Fibroblast of lung (primary cell): Measurements from ENCODE around the gene ST8SIA6. TPM values are rescaled to one million over a fixed set of nuclear protein-coding genes. Genes with fewer than 3 reads are reported as not detected.
A peak's percentile ranks its signal among the peaks of the same experiment; 100 is the strongest.

ENCODE experiments used
- DNase-seq, 2 donors: peaks; one replicate each; pipeline versions ENCODE4 v3.0.0 to v3.0.0-alpha.2; 2010; ENCODE audit warnings: low read depth in 2 of 2
- H2AFZ ChIP-seq: 2 replicates; pipeline ENCODE4 v1.5.1; 2012; ENCODE audit warnings: low read length, control low read depth, inconsistent platforms
- H3K27ac ChIP-seq: 2 replicates; pipeline ENCODE4 v1.5.1; 2011; ENCODE audit warnings: low read length, control low read depth; ENCODE audit not compliant: insufficient read depth
- H3K27me3 ChIP-seq: 2 replicates; pipeline ENCODE4 v1.5.1; 2011; ENCODE audit warnings: mild to moderate bottlenecking, low read length; ENCODE audit not compliant: control insufficient read depth, insufficient read depth
- H3K36me3 ChIP-seq: 2 replicates; pipeline ENCODE4 v1.5.1; 2011; ENCODE audit warnings: low read length; ENCODE audit not compliant: control insufficient read depth, insufficient read depth
- H3K4me1 ChIP-seq: 2 replicates; pipeline ENCODE4 v1.5.1; 2011; ENCODE audit warnings: low read length; ENCODE audit not compliant: control insufficient read depth, insufficient read depth; ENCODE audit errors: extremely low read depth
- H3K4me2 ChIP-seq: 2 replicates; pipeline ENCODE4 v1.5.1; 2011; ENCODE audit warnings: low read length, control low read depth; ENCODE audit not compliant: insufficient read depth; ENCODE audit errors: extremely low read depth
- H3K4me3 ChIP-seq, 4 experiments: fragments of 200-600 bp in 1 of 4; sonication (generic) in 1 of 4; replicated peaks in 1 of 4; 2 replicates each; pipeline ENCODE4 v1.5.1; 2011 to 2016; ENCODE audit warnings: low read length in 4 of 4, low read depth in 3 of 4, mild to moderate bottlenecking in 3 of 4, control low read depth in 2 of 4, inconsistent platforms in 1 of 4, mixed read lengths in 1 of 4; ENCODE audit not compliant: insufficient read depth in 1 of 4; ENCODE audit errors: control extremely low read depth in 1 of 4
- H3K79me2 ChIP-seq: 2 replicates; pipeline ENCODE4 v1.5.1; 2012; ENCODE audit warnings: mild to moderate bottlenecking, low read length, inconsistent platforms; ENCODE audit not compliant: control insufficient read depth, insufficient read depth
- H3K9ac ChIP-seq: 2 replicates; pipeline ENCODE4 v1.5.1; 2011; ENCODE audit warnings: mild to moderate bottlenecking, low read length, control low read depth; ENCODE audit not compliant: insufficient read depth
- H3K9me3 ChIP-seq: 2 replicates; pipeline ENCODE4 v1.5.1; 2012; ENCODE audit warnings: low read depth, low read length; ENCODE audit not compliant: control insufficient read depth, insufficient read depth
- H4K20me1 ChIP-seq: 2 replicates; pipeline ENCODE4 v1.5.1; 2011; ENCODE audit warnings: low read length; ENCODE audit not compliant: control insufficient read depth, insufficient read depth; ENCODE audit errors: extremely low read depth
- CTCF ChIP-seq, 2 donors: IDR thresholded peaks in 1 of 2; conservative IDR thresholded peaks in 1 of 2; 1 replicate in 1 of 2; 2 replicates in 1 of 2; pipeline ENCODE4 v1.5.1; 2011 to 2012; ENCODE audit warnings: low read length in 2 of 2, control low read depth in 1 of 2, inconsistent platforms in 1 of 2, low read depth in 1 of 2, mild to moderate bottlenecking in 1 of 2
- EZH2 ChIP-seq: IDR thresholded peaks from 2 replicates; pipeline ENCODE4 v1.5.1; 2012; ENCODE audit warnings: low read length, control low read depth, mild to moderate bottlenecking; ENCODE audit errors: missing control alignments
- polyA plus RNA-seq, 2 donors: library from polyadenylated mRNA; depleted of rRNA in 1 of 2; stranded (reverse) in 1 of 2; unstranded in 1 of 2; fragments of >200 nt; gene quantifications; 2 replicates each; pipeline ENCODE4 v1.2.1, GENCODE V29; 2011 to 2012; ENCODE audit warnings: missing spikeins in 1 of 2
- total RNA-seq: library from RNA; depleted of rRNA; stranded (reverse); fragments of >200 nt; gene quantifications from 2 replicates; pipeline ENCODE4 v1.2.1, GENCODE V29; 2014

The ST8SIA6 gene
- total and polyA plus RNA-seq, 2 donors (not counting 1 experiment from before 2014, with no cell fraction given): under 0.01 to 0.05 TPM

DNA sequence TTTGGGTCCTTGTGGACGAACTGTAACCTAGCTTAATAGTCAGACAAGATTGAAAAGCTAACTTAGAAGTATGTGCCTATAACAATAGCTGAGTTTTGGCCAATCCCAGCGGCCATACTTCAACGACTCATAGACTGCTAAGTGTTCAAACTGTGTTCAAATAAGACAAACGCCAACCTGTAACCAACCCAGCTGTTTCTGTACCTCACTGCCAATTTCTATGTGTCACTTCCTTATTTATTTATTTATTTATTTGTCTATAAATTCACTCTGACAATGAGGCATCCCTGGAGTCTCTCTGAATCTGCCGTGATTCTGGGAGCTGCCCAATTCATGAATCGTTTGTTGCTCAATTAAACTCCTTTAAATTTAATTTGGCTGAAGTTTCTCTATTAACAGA lies 21.7 kb downstream of the ST8SIA6 start:
- H3K4me2 ChIP-seq: no peak overlapping the region
- H3K27me3 ChIP-seq: peaks cover 8% of the 10 kb centered on the region
- TF ChIP-seq EZH2: no peak
- TF ChIP-seq CTCF (conservative IDR thresholded peaks at IDR 0.05 in 1 of 2, IDR thresholded peaks at IDR 0.05 in 1 of 2; ENCODE audit: low read depth in 1 of 2, low read length in 2 of 2): no peak
- no peaks in the 10 kb centered on the region for H3K4me1 ChIP-seq
- H4K20me1 ChIP-seq: no peaks in the 10 kb centered on the region
- H3K27ac ChIP-seq: no peak overlapping the region
- H3K9ac ChIP-seq: no peak overlapping the region
- no peaks in the 10 kb centered on the region for H3K79me2 ChIP-seq
- no peaks in the 10 kb centered on the region for H3K9me3 ChIP-seq
- no peak overlapping the region for H2AFZ ChIP-seq
- no peak overlapping the region for H3K4me3 ChIP-seq
- no peaks in the 10 kb centered on the region for H3K36me3 ChIP-seq
- peak in 1 of 2 donors; percentile 28 for DNase-seq

GRCh38 chr10:17431871-17432311 lies 22.5 kb downstream of the ST8SIA6 start:
- peaks cover 13% of the 10 kb centered on the region for H3K27me3 ChIP-seq
- no peak overlapping the region for H2AFZ ChIP-seq
- no peaks in the 10 kb centered on the region for H3K36me3 ChIP-seq
- H3K9ac ChIP-seq: no peak overlapping the region
- H3K4me2 ChIP-seq: no peak overlapping the region
- TF ChIP-seq CTCF (conservative IDR thresholded peaks at IDR 0.05 in 1 of 2, IDR thresholded peaks at IDR 0.05 in 1 of 2; ENCODE audit: low read depth in 1 of 2, low read length in 2 of 2) (no peak), EZH2 (no peak)
- H4K20me1 ChIP-seq: no peaks in the 10 kb centered on the region
- no peaks in the 10 kb centered on the region for H3K4me1 ChIP-seq
- H3K79me2 ChIP-seq: no peaks in the 10 kb centered on the region
- no peaks in the 10 kb centered on the region for H3K9me3 ChIP-seq
- H3K4me3 ChIP-seq: no peak overlapping the region
- peak; percentile 46 to 63 for DNase-seq
- no peak overlapping the region for H3K27ac ChIP-seq

- Histone ChIP-seq H4K20me1 (no peaks in the 10 kb centered on the region), H3K4me2 (no peak overlapping the region), H3K36me3 (no peaks in the 10 kb centered on the region), H3K27ac (no peak overlapping the region), H2AFZ (no peak overlapping the region), H3K79me2 (no peaks in the 10 kb centered on the region), H3K9me3 (no peaks in the 10 kb centered on the region), H3K4me3 (no peak overlapping the region), H3K9ac (no peak overlapping the region), H3K4me1 (no peaks in the 10 kb centered on the region), H3K27me3 (peaks cover 15% of the 10 kb centered on the region)
- no peak for TF ChIP-seq EZH2
- peak; percentile 95 to 97 for TF ChIP-seq CTCF (conservative IDR thresholded peaks at IDR 0.05 in 1 of 2, IDR thresholded peaks at IDR 0.05 in 1 of 2; ENCODE audit: low read depth in 1 of 2, low read length in 2 of 2)
- DNase-seq: peak; percentile 63 to 84
Observed at GRCh38 chr10:17430647-17431355, 23.6 kb downstream of the ST8SIA6 start.
